GM21528 (cell line): Measurements from ENCODE around the gene MED14.
"Not testable (repeated sequence)": the region's sequence is repeated elsewhere in the genome, so short reads cannot be mapped to it uniquely, and the experiment has no call there.

Experiments used
- ATAC-seq: cut with Tn5 transposase; IDR thresholded peaks from one replicate; pipeline ENCODE4 v1.9.1; 2021; ENCODE audit warnings: mild to moderate bottlenecking, moderate library complexity; ENCODE audit not compliant: unreplicated experiment, low FRiP score

MED14 gene

GRCh38 chrX:40732499-40732898 lies 2.8 kb downstream of the MED14 start:
- not testable (repeated sequence) for ATAC-seq

GRCh38 chrX:40729598-40730584 lies 5.5 kb downstream of the MED14 start:
- ATAC-seq, result no peak

DNA sequence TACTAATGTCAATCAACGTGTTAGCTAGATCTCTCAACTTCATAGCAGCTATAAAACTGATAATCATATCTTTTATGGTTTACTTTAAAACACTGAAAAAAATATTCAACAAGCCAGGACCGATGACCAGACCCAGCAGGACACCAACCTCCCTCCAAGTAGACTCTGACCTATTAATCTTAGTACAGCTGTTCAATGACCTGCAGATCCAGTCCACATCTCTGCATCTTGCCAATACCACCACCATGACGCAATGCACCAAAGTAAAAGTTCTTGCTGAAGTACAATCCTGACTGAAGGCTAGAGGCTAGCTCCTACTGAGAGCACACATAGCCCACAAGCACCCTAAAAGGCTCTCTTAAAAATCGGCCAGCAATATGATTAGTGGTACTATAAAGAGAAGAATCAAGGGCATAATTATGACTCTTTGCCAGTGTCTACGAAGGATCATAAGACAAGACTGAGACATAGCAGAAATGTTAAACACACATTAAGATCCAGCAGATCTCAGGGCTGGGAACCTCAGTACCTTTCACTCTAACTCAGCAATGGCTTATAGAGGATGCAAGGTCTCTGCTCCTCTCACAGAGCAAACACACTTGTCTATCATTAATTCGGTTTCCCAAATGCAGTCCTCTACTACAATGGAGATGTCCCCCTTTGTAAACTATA lies 7.6 kb downstream of the MED14 start:
- ATAC-seq, result no peak

DNA sequence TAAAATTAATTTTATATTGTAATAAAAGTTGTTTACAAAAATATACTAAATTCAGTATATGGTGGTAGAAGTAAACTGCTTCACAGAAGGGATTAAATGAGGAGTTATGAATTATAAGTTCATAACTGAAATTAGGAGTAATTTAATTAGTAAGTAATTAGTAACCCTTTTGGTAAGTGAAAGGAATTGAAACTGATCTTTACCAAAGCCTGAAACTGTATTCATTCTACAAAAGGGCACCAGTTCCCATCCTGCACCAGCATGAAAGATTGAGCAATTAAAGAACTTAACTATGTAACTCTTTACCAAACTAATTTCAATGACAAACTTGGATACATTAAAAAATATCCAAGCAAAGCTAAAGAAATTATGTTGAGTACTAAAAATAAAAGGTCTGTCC lies 8.2 kb downstream of the MED14 start:
- ATAC-seq, result no peak

GRCh38 chrX:40722930-40723329 lies 12.4 kb downstream of the MED14 start:
- ATAC-seq, result no peak

DNA sequence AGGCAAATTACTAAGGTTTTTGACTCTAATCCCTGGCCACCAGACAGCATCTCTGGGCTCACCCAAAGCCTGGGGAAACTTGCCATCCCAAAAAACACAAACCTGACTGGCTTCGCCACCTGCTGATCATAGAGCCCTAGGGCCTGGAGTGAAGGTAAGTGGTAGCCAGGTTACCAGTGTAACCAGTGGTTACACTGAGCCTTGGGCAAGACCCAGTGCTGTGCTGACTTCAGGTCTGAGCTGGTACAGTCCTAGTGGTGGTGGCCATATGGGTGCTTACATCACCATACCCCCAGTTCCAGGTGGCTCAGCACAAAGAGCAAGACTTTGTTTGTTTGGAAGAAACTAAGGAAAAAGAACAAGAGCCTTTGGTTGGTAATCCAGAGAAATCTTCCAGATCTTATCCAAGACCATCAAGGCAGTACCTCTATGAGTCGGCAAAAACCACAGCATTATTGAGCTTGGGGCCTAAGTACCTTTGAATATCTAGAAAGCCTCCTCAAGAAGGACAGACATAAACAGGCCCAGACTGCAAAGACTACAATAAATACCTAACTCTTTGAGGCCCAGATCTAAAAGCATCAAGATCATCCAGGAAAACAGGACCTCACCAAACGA lies 13.7 kb downstream of the MED14 start:
- ATAC-seq, result no peak

DNA sequence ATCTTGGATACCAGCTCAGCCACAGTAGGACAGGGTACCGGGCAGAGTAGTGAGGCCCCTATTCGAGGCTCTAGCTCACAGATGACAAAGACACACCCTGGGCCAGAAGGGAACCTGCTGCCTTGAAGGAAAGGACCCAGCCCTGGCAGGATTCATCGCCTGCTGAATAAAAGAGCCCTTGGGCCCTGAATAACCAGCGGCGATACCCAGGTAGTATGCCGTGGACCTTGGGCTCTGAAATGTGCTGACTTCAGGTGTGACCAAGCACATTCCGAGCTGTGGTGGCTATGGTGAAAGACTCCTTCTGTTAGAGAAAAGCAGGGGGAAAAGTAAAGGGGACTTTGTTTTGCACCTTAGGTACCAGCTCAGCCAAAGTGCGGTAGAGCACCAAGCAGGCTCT lies 14.6 kb downstream of the MED14 start:
- no peak for ATAC-seq

DNA sequence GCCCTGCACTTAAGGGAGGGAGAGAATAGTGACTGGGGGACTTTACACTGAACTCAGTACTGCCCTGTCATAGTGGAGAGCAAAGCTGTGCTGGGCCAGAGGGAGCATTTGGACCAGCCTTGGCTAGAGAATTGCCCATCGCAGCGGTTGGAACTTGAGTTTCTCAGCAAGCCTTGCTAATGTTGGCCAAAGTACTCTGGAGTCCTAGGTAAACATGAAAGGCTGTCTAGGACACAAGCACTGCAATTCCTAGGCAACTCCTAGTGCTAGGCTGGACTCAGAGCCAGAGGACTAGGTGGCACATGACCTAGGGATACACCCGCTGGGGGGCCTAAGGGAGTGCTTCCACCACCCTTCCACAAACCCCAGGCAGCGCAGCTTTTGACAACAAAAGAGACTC lies 15.0 kb downstream of the MED14 start:
- ATAC-seq, result no peak

GRCh38 chrX:40719731-40720130 lies 15.6 kb downstream of the MED14 start:
- no peak for ATAC-seq

DNA sequence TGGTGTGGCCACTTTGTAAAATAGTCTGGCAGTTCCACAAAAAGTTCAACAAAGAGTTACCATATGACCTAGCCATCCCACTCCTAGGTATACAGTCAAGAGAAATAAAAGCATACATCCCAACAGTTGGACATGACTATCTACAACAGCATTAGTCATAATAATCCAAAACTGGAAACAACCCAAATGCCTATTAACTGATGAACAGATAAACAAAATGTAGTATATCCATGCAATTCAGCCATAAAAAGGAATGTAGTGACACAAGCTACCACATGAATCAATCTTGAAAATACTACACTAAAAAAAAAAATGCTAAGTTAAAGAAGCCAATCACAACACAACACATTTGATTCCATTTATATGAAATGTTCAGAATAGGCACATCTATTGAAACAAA lies 16.1 kb downstream of the MED14 start:
- ATAC-seq, result no peak

- ATAC-seq, result no peak
Measured at GRCh38 chrX:40709395-40709794, 25.9 kb downstream of the MED14 start.

DNA sequence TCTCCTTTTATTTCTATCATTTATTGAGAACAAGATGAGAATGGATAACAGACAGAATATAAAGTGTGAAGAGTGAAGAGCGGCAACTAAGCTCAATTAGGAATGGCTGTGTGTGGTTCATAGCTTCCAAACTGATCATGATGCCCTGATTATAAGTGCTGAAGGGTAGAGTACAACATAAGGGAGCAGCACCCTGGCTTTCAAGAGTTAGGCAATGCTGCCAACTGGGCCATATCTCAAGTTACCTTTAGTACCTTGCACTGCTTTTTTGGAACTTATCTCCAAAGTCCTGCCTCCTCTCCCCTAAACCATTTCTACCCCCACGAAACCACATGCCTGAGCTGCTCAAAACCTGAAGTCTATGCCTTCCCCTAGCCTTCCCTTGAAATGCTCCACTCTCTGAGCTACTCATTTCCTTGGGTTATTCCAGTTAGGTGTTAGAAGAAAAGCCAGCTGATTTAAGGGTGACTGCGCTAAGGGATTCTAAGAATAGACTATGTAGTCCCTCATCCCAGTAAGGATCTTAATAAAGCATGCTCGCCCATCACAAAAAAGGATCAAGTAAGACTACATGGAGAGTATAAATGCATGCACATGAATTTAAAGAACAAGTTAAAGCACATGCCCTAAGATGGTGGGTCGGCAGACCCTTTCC lies 29.6 kb downstream of the MED14 start:
- no peak for ATAC-seq

DNA sequence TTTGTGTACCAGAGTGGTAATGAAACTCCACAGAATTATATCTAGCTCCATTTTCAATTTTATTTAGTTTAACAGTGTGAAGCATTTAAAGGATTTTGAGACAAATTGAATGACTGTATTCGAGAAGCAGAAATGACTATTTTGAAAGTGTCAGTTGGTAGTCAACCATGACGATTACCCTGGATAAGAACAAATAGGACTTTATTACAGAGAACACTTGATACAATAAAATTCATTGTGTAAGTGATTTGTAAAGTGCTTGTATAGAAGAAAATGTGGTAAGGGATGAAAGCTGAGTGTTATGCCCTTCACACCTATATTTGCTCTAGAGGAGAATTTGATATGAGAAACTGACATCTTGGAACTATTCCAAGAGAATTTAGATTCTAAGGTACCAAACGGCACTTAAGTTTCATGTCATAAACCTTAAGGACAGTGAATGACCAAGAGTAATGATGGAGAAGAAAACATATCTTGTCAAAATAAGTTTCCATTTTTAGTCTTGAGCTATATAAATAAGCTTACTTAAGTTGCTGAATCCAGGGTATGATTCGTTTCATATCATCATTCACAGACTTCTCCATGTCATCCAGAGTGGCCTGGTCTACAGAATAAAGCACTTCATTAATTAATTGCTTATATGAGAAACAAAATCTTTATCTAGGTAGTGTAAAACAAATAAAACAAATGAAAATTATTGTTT lies 34.6 kb downstream of the MED14 start:
- no peak for ATAC-seq

DNA sequence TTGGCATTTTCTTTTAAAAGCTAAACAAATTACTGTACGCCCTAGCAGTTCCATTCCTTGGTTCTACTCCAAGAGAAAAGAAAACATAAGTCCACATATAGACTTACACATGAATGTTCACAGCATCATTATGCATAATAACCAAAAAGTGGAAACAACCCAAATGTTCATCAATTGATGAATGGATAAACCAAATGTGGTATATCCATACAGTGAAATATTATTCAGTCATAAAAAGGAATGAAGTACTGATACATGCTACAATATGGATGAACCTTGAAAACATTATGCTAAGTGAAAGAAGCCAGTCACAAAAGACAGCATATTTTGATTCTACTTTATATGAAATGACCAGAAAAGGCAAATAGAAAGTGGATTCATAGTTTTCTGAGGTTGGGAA lies 36.5 kb downstream of the MED14 start:
- no peak for ATAC-seq

DNA sequence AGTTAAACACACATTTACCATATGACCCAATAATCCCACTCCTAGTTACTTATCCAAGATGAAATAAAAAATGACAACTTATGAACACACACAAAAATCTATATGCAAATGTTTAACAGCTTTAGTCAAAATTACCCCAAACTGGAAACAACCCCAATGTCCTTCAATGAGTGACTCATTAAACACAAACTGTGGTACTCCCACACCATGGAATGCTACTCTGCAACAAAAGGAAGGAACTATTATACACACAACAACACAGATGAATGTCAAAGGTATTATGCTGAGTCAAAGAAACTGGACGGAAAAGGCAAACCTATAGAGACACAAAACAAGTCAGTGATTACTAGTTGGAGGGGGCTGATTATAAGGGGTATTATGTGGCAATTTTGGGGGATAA lies 40.5 kb downstream of the MED14 start:
- no peak for ATAC-seq

- ATAC-seq, result no peak
Measured at GRCh38 chrX:40688929-40689328, 46.4 kb downstream of the MED14 start.

DNA sequence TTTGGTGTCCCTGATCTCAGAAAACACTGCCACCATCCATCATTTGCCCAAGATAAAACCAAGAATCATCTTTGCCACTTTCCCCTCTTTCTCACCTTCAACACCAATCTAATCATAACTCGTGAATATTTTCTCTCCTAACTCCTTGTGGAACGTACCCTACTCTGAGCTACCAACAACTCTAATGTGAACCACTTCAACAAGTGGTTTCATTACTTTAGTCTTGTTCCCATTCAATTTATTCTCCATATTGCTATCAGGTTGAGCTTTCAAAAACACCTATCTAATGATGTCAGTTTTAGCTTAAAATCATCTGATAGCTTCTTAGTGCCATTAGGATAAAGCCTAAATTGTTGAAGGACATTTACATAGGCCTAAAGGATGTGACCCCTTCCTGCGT lies 48.2 kb downstream of the MED14 start:
- ATAC-seq, result no peak

DNA sequence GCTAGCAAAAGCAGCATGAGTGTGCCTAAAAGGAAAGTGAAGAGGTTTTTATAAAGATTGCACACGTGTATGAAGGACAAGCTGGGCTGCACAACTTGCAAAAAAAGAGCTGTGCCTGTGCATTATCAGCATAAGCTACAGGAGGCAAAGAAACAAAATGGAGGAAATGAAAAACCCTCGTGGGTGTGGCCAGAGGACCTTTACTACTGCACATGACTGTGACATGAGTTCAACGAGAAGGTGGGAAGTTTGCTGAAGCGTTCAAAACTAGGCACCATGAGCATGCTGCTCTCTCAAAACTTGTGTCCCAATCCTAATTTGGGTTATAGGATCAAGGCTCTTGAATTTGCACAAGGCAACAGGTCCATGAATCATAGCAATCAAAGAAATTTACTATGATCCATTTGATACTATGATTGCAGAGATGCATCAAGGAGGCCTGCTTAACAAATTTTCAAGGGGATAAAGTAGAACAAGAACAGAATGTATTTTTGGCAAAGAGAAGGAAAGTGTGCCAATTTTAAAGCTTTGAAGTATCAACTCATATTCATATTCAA lies 49.9 kb downstream of the MED14 start:
- no peak for ATAC-seq

DNA sequence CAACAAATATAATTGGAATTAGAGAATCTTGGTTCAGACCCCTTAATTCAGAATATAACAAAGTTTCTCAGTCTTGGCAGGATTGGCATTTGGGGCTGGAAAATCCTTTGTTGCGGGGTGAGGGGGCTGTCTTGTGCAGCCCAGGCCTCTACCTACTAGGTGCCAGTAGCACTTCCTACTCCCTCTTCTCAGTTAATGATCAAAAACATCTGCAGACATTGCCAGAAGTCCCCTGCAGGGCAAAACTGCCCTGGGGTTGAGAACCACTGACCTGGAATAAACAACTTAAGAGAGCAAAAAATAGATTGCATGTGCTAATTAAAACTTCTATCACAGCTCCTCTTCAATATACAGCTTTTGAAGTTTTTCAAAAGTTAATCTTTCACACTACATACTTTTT lies 51.2 kb downstream of the MED14 start:
- no peak for ATAC-seq

GRCh38 chrX:40683245-40683644 lies 52.1 kb downstream of the MED14 start:
- ATAC-seq, result no peak
